Lower leg skin (tissue), 3 donors: ENCODE measurements around the gene RACK1.

ENCODE experiments used
- CTCF ChIP-seq, 3 donors: fragments of 450-650 bp; IDR thresholded peaks; one replicate each; pipeline ENCODE4 v1.5.1; 2016; ENCODE audit warnings: antibody characterized with exemption in 3 of 3, mild to moderate bottlenecking in 3 of 3, moderate library complexity in 2 of 3
- POLR2A ChIP-seq, 2 donors: fragments of 450-650 bp; IDR thresholded peaks; one replicate each; pipeline ENCODE4 v1.6.1; 2016 to 2017; ENCODE audit warnings: antibody characterized with exemption in 2 of 2, mild to moderate bottlenecking in 1 of 2, moderate library complexity in 1 of 2

- TF ChIP-seq CTCF (IDR thresholded peaks at IDR 0.05) (no peak), POLR2A (IDR thresholded peaks at IDR 0.05) (no peak)
Observed at GRCh38 chr5:181281984-181282316, 38.2 kb upstream of the RACK1 start.
